HepG2 (cell line): ENCODE results near the gene RAB22A. TPM values are rescaled to one million over a fixed set of nuclear protein-coding genes. Genes with fewer than 3 reads are reported as not detected.

Source experiments
- EEA1 ChIP-seq: sonication (generic); formaldehyde crosslinking; IDR thresholded peaks from 2 replicates; pipeline ENCODE4 v1.5.1; 2020; ENCODE audit warnings: mild to moderate bottlenecking, missing genetic modification reagents, borderline replicate concordance
- HDAC2 ChIP-seq: sonication (generic); formaldehyde crosslinking; IDR thresholded peaks from 2 replicates; pipeline ENCODE4 v1.4.0; 2020; ENCODE audit warnings: missing genetic modification reagents
- KLF12 ChIP-seq: sonication (generic); formaldehyde crosslinking; IDR thresholded peaks from 2 replicates; pipeline ENCODE4 v1.4.0; 2020; ENCODE audit warnings: missing genetic modification reagents, borderline replicate concordance
- MBNL3 ChIP-seq: fragments of 250-450 bp; sonication (Bioruptor Pico); conservative IDR thresholded peaks from 2 replicates; pipeline ENCODE4 v1.8.0; 2022; ENCODE audit warnings: mild to moderate bottlenecking, inconsistent platforms
- NONO ChIP-seq, 2 experiments: fragments of 450-650 bp in 1 of 2; sonication (generic) in 1 of 2; formaldehyde crosslinking in 1 of 2; IDR thresholded peaks in 1 of 2; conservative IDR thresholded peaks in 1 of 2; 2 replicates each; pipeline versions ENCODE4 v1.6.1 to v1.8.0; 2017 to 2022; ENCODE audit warnings: mild to moderate bottlenecking in 1 of 2, missing genetic modification reagents in 1 of 2, moderate library complexity in 1 of 2
- REPIN1 ChIP-seq: sonication (generic); formaldehyde crosslinking; IDR thresholded peaks from 2 replicates; pipeline ENCODE4 v1.8.0; 2022; ENCODE audit warnings: missing genetic modification reagents, low read depth, mild to moderate bottlenecking, borderline replicate concordance
- RFXANK ChIP-seq: IDR thresholded peaks from 2 replicates; pipeline ENCODE4 v1.6.1; 2016
- SIN3A ChIP-seq: IDR thresholded peaks from 2 replicates; pipeline ENCODE4 v1.6.1; 2011; ENCODE audit warnings: low read depth, mild to moderate bottlenecking, control low read depth, low read length, borderline replicate concordance
- SMARCC2 ChIP-seq: fragments of 450-650 bp; IDR thresholded peaks from 2 replicates; pipeline ENCODE4 v1.6.1; 2017; ENCODE audit warnings: antibody characterized with exemption, mild to moderate bottlenecking
- SNRNP70 ChIP-seq: fragments of 200-400 bp; formaldehyde crosslinking; IDR thresholded peaks from 2 replicates; pipeline ENCODE4 v1.6.1; 2017; ENCODE audit warnings: mild to moderate bottlenecking, low read depth, low read length, moderate library complexity
- SP1 ChIP-seq, 2 experiments: fragments of 450-650 bp in 1 of 2; sonication (generic) in 1 of 2; formaldehyde crosslinking in 1 of 2; IDR thresholded peaks; 2 replicates each; pipeline versions ENCODE4 v1.4.0 to v1.6.1; 2016 to 2020; ENCODE audit warnings: missing genetic modification reagents in 1 of 2
- SPEN ChIP-seq: sonication (generic); formaldehyde crosslinking; IDR thresholded peaks from 2 replicates; pipeline ENCODE4 v1.5.1; 2020; ENCODE audit warnings: low read depth, mild to moderate bottlenecking, missing genetic modification reagents
- SSRP1 ChIP-seq: IDR thresholded peaks from 2 replicates; pipeline ENCODE4 v1.6.1; 2016; ENCODE audit warnings: control low read depth
- THAP11 ChIP-seq: IDR thresholded peaks from 2 replicates; pipeline ENCODE4 v1.6.1; 2016; ENCODE audit warnings: missing biosample characterization, missing genetic modification reagents
- ZBTB44 ChIP-seq: sonication (generic); formaldehyde crosslinking; IDR thresholded peaks from 2 replicates; pipeline ENCODE4 v1.4.0; 2020; ENCODE audit warnings: missing genetic modification reagents
- ZFP37 ChIP-seq: sonication (generic); formaldehyde crosslinking; IDR thresholded peaks from 2 replicates; pipeline ENCODE4 v1.4.0; 2020; ENCODE audit warnings: missing genetic modification reagents, borderline replicate concordance
- ZNF451 ChIP-seq: sonication (generic); formaldehyde crosslinking; IDR thresholded peaks from 2 replicates; pipeline ENCODE4 v1.5.0; 2020; ENCODE audit warnings: mild to moderate bottlenecking, missing genetic modification reagents
- ZNF660 ChIP-seq: sonication (generic); formaldehyde crosslinking; IDR thresholded peaks from 2 replicates; pipeline ENCODE4 v1.5.1; 2020; ENCODE audit warnings: mild to moderate bottlenecking, low read depth, missing genetic modification reagents, borderline replicate concordance
- ZNF704 ChIP-seq: sonication (generic); formaldehyde crosslinking; IDR thresholded peaks from 2 replicates; pipeline ENCODE4 v1.8.1; 2023; ENCODE audit warnings: mild to moderate bottlenecking, inconsistent platforms, moderate library complexity, missing genetic modification reagents, borderline replicate concordance
- ZNF83 ChIP-seq: sonication (generic); formaldehyde crosslinking; IDR thresholded peaks from 2 replicates; pipeline ENCODE4 v1.4.0; 2020; ENCODE audit warnings: missing genetic modification reagents, mild to moderate bottlenecking, borderline replicate concordance
- polyA plus RNA-seq, 8 experiments: library from polyadenylated mRNA; depleted of rRNA in 3 of 8; stranded (reverse) in 7 of 8; unstranded in 1 of 8; fragments of >200 nt; fragmentation: Illumina TruSeq in 4 of 8; extraction: Trizol in 4 of 8; gene quantifications; 2 replicates each; pipeline versions ENCODE4 v1.2.1 to v1.2.3, GENCODE V29; 2011 to 2016; ENCODE audit warnings: low read depth in 4 of 8, missing spikeins in 1 of 8, mixed read lengths in 1 of 8; ENCODE audit not compliant: insufficient read depth in 1 of 8
- total RNA-seq, 5 experiments: library from RNA; depleted of rRNA; stranded (reverse); fragments of >200 nt; fragmentation: Illumina TruSeq; extraction: Trizol; gene quantifications; 2 replicates each; pipeline ENCODE4 v1.2.3, GENCODE V29; 2016; ENCODE audit warnings: low read depth in 1 of 5
- TF ChIP-seq, protein P1 (sequence below): IDR thresholded peaks from 2 replicates; pipeline ENCODE4 v1.6.1; 2016; ENCODE audit warnings: mild to moderate bottlenecking
- TF ChIP-seq, protein P2 (sequence below): sonication (generic); formaldehyde crosslinking; IDR thresholded peaks from 2 replicates; pipeline ENCODE4 v1.4.0; 2020; ENCODE audit warnings: mild to moderate bottlenecking, missing genetic modification reagents
- TF ChIP-seq, protein P3 (sequence below): sonication (generic); formaldehyde crosslinking; conservative IDR thresholded peaks from 2 replicates; pipeline ENCODE4 v1.4.0; 2020; ENCODE audit warnings: missing genetic modification reagents

RAB22A gene
- total and polyA plus RNA-seq, 2 of the 13 experiments (the other 11 are each of a cell fraction or from before 2014, with no cell fraction given): 10.7 to 11.2 TPM

DNA sequence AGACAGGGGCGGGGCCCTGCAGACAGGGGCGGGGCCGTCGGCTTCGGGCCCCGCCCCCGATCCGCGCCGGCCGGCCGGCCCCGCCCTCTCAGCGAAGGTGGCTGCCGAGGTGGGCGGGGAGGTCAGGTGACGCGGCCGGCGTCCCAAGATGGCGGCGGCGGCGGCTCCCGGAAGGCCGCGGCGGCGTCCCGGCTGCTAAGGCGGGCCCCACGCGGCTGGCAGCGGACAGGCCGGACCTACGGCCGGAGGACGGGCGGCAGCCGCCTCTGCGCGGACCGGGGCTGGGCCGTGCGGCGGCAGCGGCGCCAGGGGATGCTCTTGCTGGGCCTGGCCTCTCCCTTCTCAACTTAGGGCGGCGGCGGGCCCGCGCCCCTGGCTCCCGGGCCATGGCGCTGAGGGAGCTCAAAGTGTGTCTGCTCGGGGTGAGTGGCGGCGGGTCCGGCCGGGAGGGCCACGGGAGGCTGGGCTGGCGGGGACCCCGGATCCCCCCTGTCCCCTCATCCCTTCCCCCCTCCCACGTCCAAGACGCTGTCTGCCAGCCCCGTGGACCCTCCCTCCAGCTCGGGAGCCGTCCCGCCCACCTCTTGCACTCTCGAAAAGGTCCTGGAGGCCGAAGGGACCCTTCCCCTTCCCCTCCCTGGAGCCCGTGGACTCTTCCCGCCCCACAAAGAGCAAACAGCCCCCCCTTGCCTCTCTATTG is at the start of gene RAB22A (continued):
- no peak for TF ChIP-seq ZNF83
- TF ChIP-seq SSRP1 (CRISPR knock-in tag): no peak
- TF ChIP-seq KLF12: peak; percentile 57; the same call in 1 of the 2 replicates
- TF ChIP-seq SPEN: peak; percentile 80
- TF ChIP-seq ZNF451 (CRISPR knock-in tag): peak; percentile 74; the same call in 1 of the 2 replicates
- TF ChIP-seq REPIN1 (CRISPR knock-in tag): no peak
- TF ChIP-seq SMARCC2: no peak
- TF ChIP-seq MBNL3 (CRISPR knock-in tag): no peak
- TF ChIP-seq, protein P1, sequence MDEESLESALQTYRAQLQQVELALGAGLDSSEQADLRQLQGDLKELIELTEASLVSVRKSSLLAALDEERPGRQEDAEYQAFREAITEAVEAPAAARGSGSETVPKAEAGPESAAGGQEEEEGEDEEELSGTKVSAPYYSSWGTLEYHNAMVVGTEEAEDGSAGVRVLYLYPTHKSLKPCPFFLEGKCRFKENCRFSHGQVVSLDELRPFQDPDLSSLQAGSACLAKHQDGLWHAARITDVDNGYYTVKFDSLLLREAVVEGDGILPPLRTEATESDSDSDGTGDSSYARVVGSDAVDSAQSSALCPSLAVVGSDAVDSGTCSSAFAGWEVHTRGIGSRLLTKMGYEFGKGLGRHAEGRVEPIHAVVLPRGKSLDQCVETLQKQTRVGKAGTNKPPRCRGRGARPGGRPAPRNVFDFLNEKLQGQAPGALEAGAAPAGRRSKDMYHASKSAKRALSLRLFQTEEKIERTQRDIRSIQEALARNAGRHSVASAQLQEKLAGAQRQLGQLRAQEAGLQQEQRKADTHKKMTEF (CRISPR knock-in tag): peak; percentile 13; the same call in 1 of the 2 replicates
- no peak for TF ChIP-seq ZBTB44 (CRISPR knock-in tag)
- TF ChIP-seq NONO (IDR thresholded peaks at IDR 0.05): no peak
- TF ChIP-seq NONO (CRISPR knock-in tag; conservative IDR thresholded peaks at IDR 0.05): no peak
- peak; percentile 56 for TF ChIP-seq THAP11
- TF ChIP-seq, protein P2, sequence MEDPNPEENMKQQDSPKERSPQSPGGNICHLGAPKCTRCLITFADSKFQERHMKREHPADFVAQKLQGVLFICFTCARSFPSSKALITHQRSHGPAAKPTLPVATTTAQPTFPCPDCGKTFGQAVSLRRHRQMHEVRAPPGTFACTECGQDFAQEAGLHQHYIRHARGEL (CRISPR knock-in tag): no peak
- TF ChIP-seq HDAC2 (CRISPR knock-in tag): no peak
- no peak for TF ChIP-seq ZNF704 (CRISPR knock-in tag)
- no peak for TF ChIP-seq ZFP37 (CRISPR knock-in tag)
- TF ChIP-seq ZNF660 (CRISPR knock-in tag): no peak
- no peak for TF ChIP-seq RFXANK (CRISPR knock-in tag)
- TF ChIP-seq, protein P3, sequence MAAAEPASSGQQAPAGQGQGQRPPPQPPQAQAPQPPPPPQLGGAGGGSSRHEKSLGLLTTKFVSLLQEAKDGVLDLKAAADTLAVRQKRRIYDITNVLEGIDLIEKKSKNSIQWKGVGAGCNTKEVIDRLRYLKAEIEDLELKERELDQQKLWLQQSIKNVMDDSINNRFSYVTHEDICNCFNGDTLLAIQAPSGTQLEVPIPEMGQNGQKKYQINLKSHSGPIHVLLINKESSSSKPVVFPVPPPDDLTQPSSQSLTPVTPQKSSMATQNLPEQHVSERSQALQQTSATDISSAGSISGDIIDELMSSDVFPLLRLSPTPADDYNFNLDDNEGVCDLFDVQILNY: peak; percentile 29; the same call in 1 of the 2 replicates
- TF ChIP-seq SNRNP70: no peak
- TF ChIP-seq SP1 (IDR thresholded peaks at IDR 0.05): no peak
- TF ChIP-seq SP1 (CRISPR knock-in tag; IDR thresholded peaks at IDR 0.05): peak; percentile 74; the same call in 1 of the 2 replicates
- 0 out of 2 replicates have a peak, but pooled peaks have one; percentile 70 for TF ChIP-seq SIN3A
- TF ChIP-seq EEA1 (CRISPR knock-in tag): peak; percentile 90; the same call in 1 of the 2 replicates
